HEK293 (cell line): ENCODE data around the gene CHMP3.

Experiments used
- CTCF ChIA-PET: fragments of 350-600 bp; formaldehyde crosslinking; extraction: SDS; loops from one replicate; lab custom pipeline; 2021; ENCODE audit warnings: antibody characterized with exemption; lab: Yijun Ruan, JAX
- POLR2A ChIA-PET: fragments of 300-600 bp; formaldehyde crosslinking; extraction: SDS; loops from one replicate; lab custom pipeline; 2020; ENCODE audit warnings: antibody characterized with exemption, inconsistent platforms; lab: Yijun Ruan, JAX
- H3K27ac ChIP-seq: fragments of 200-500 bp; sonication (Bioruptor generic); 2 replicates; pipeline ENCODE4 v1.5.1; 2014; ENCODE audit warnings: low read depth, low read length, control low read depth, inconsistent platforms; ENCODE audit errors: extremely low read depth
- H3K36me3 ChIP-seq, 2 experiments: fragments of 200-500 bp in 1 of 2; sonication (Bioruptor generic) in 1 of 2; 1 replicate in 1 of 2; 2 replicates in 1 of 2; pipeline ENCODE4 v1.5.1; 2014 to 2017; ENCODE audit warnings: inconsistent platforms in 2 of 2, low read length in 2 of 2; ENCODE audit not compliant: control insufficient read depth in 2 of 2, insufficient read depth in 1 of 2
- H3K4me1 ChIP-seq: fragments of 200-500 bp; sonication (Bioruptor generic); 2 replicates; pipeline ENCODE4 v1.5.1; 2014; ENCODE audit warnings: mild to moderate bottlenecking, low read length, inconsistent platforms; ENCODE audit not compliant: control insufficient read depth, insufficient read depth
- H3K4me3 ChIP-seq: 2 replicates; pipeline ENCODE4 v1.5.1; 2011; ENCODE audit warnings: low read depth, mild to moderate bottlenecking, control low read depth, low read length, moderate library complexity
- H3K9me3 ChIP-seq: fragments of 200-500 bp; sonication (Bioruptor generic); 2 replicates; pipeline ENCODE4 v1.5.1; 2014; ENCODE audit warnings: low read depth, low read length, inconsistent platforms; ENCODE audit not compliant: control insufficient read depth, insufficient read depth
- BCL11A ChIP-seq: fragments of 450-650 bp; formaldehyde crosslinking; IDR thresholded peaks from 2 replicates; pipeline ENCODE4 v1.5.1; 2016; ENCODE audit warnings: low read depth, missing biosample characterization, missing genetic modification characterization
- HOXC10 ChIP-seq: sonication (generic); formaldehyde crosslinking; IDR thresholded peaks from 2 replicates; pipeline ENCODE4 v1.8.1; 2023; ENCODE audit warnings: mild to moderate bottlenecking, missing genetic modification reagents
- KLF17 ChIP-seq: fragments of 450-650 bp; formaldehyde crosslinking; IDR thresholded peaks from 2 replicates; pipeline ENCODE4 v1.5.1; 2016; ENCODE audit warnings: missing biosample characterization, missing genetic modification characterization
- SALL2 ChIP-seq: fragments of 450-650 bp; formaldehyde crosslinking; IDR thresholded peaks from 2 replicates; pipeline ENCODE4 v1.5.0; 2017; ENCODE audit warnings: missing biosample characterization, mild to moderate bottlenecking, missing genetic modification characterization, borderline replicate concordance
- SCRT1 ChIP-seq: fragments of 450-650 bp; formaldehyde crosslinking; IDR thresholded peaks from 2 replicates; pipeline ENCODE4 v1.5.1; 2016; ENCODE audit warnings: missing biosample characterization, missing genetic modification characterization, borderline replicate concordance
- SCRT2 ChIP-seq: fragments of 450-650 bp; formaldehyde crosslinking; IDR thresholded peaks from 2 replicates; pipeline ENCODE4 v1.5.1; 2016; ENCODE audit warnings: missing biosample characterization, missing genetic modification characterization
- TRIM28 ChIP-seq: IDR thresholded peaks from 2 replicates; pipeline ENCODE4 v1.6.1; 2011; ENCODE audit warnings: low read length, control low read depth, borderline replicate concordance
- ZBTB21 ChIP-seq: fragments of 450-650 bp; formaldehyde crosslinking; IDR thresholded peaks from 2 replicates; pipeline ENCODE4 v1.5.1; 2017; ENCODE audit warnings: missing biosample characterization, missing genetic modification characterization
- ZFP3 ChIP-seq: fragments of 450-650 bp; formaldehyde crosslinking; IDR thresholded peaks from 2 replicates; pipeline ENCODE4 v1.5.1; 2016; ENCODE audit warnings: low read depth, missing biosample characterization, missing genetic modification characterization
- ZFP69B ChIP-seq: fragments of 450-650 bp; formaldehyde crosslinking; IDR thresholded peaks from 2 replicates; pipeline ENCODE4 v1.5.1; 2016; ENCODE audit warnings: missing biosample characterization, missing genetic modification characterization
- ZNF211 ChIP-seq: fragments of 450-650 bp; formaldehyde crosslinking; IDR thresholded peaks from 2 replicates; pipeline ENCODE4 v1.5.1; 2016; ENCODE audit warnings: low read depth, missing biosample characterization, missing genetic modification characterization
- ZNF24 ChIP-seq: fragments of 450-650 bp; formaldehyde crosslinking; IDR thresholded peaks from 2 replicates; pipeline ENCODE4 v1.5.1; 2016; ENCODE audit warnings: missing biosample characterization, missing genetic modification characterization
- ZNF248 ChIP-seq: fragments of 450-650 bp; formaldehyde crosslinking; IDR thresholded peaks from 2 replicates; pipeline ENCODE4 v1.5.1; 2017; ENCODE audit warnings: missing biosample characterization, missing genetic modification characterization
- ZNF266 ChIP-seq: fragments of 450-650 bp; formaldehyde crosslinking; IDR thresholded peaks from 2 replicates; pipeline ENCODE4 v1.5.1; 2016; ENCODE audit warnings: missing biosample characterization, missing genetic modification characterization, low read depth
- ZNF274 ChIP-seq, 2 experiments: fragments of 200-500 bp in 1 of 2; fragments of 450-650 bp in 1 of 2; sonication (Bioruptor generic) in 1 of 2; formaldehyde crosslinking in 1 of 2; IDR thresholded peaks; 2 replicates each; pipeline versions ENCODE4 v1.5.1 to v1.6.1; 2014 to 2016; ENCODE audit warnings: borderline replicate concordance in 1 of 2, inconsistent platforms in 1 of 2, low read length in 1 of 2, missing biosample characterization in 1 of 2, missing genetic modification characterization in 1 of 2
- ZNF292 ChIP-seq: fragments of 450-650 bp; formaldehyde crosslinking; IDR thresholded peaks from 2 replicates; pipeline ENCODE4 v1.5.1; 2016; ENCODE audit warnings: low read depth, missing biosample characterization, missing genetic modification characterization, borderline replicate concordance
- ZNF449 ChIP-seq: fragments of 450-650 bp; formaldehyde crosslinking; IDR thresholded peaks from 2 replicates; pipeline ENCODE4 v1.5.1; 2017; ENCODE audit warnings: missing biosample characterization, mild to moderate bottlenecking, missing genetic modification characterization, moderate library complexity
- ZNF645 ChIP-seq: fragments of 450-650 bp; formaldehyde crosslinking; IDR thresholded peaks from 2 replicates; pipeline ENCODE4; 2016; ENCODE audit warnings: missing biosample characterization, missing genetic modification characterization
- ZNF670 ChIP-seq: fragments of 450-650 bp; formaldehyde crosslinking; IDR thresholded peaks from 2 replicates; pipeline ENCODE4 v1.5.1; 2016; ENCODE audit warnings: missing biosample characterization, missing genetic modification characterization, low read depth
- ZNF747 ChIP-seq: fragments of 450-650 bp; formaldehyde crosslinking; IDR thresholded peaks from 2 replicates; pipeline ENCODE4 v1.5.1; 2016; ENCODE audit warnings: missing biosample characterization, missing genetic modification characterization
- ZNF777 ChIP-seq: fragments of 450-650 bp; formaldehyde crosslinking; IDR thresholded peaks from 2 replicates; pipeline ENCODE4 v1.5.1; 2017; ENCODE audit warnings: missing biosample characterization, missing genetic modification characterization, borderline replicate concordance

CHMP3 gene

GRCh38 chr2:86470890-86471289 lies 92.4 kb downstream of the CHMP3 start:
- TF ChIP-seq ZNF24 (tag by site-specific recombination), result no peak
- no peak for TF ChIP-seq ZNF274 (IDR thresholded peaks at IDR 0.05; ENCODE audit: low read length)
- TF ChIP-seq ZNF274 (tag by site-specific recombination; IDR thresholded peaks at IDR 0.05; ENCODE audit: borderline replicate concordance), result no peak
- no peak for TF ChIP-seq TRIM28
- TF ChIP-seq BCL11A (tag by site-specific recombination), result no peak
- no peak for TF ChIP-seq ZNF747 (tag by site-specific recombination)
- no peak for TF ChIP-seq ZNF248 (tag by site-specific recombination)
- no peak for TF ChIP-seq ZNF645 (tag by site-specific recombination)
- TF ChIP-seq ZFP3 (tag by site-specific recombination), result no peak
- TF ChIP-seq ZNF211, result no peak
- no peak for TF ChIP-seq ZNF292 (tag by site-specific recombination)
- TF ChIP-seq ZNF266 (tag by site-specific recombination), result no peak
- TF ChIP-seq ZNF777, result no peak
- no peak for TF ChIP-seq ZFP69B
- H3K36me3 ChIP-seq, result peaks cover 45 to 93% of the 10 kb centered on the region in 2 experiments
- POLR2A ChIA-PET, result no interaction called here
- H3K4me3 ChIP-seq, result no peak overlapping the region
- H3K27ac ChIP-seq, result no peak overlapping the region
- CTCF ChIA-PET, result no interaction called here
- no peaks in the 10 kb centered on the region for H3K4me1 ChIP-seq
- no peaks in the 10 kb centered on the region for H3K9me3 ChIP-seq

- peaks cover 50 to 95% of the 10 kb centered on the region in 2 experiments for H3K36me3 ChIP-seq
- POLR2A ChIA-PET, result interaction anchor here (1.3 kb wide), 1 partner anchor 28 kb away, joined by 3 read pairs; the partner anchor contains the start of gene KDM3A
- no peak for TF ChIP-seq HOXC10 (CRISPR knock-in tag)
- TF ChIP-seq SCRT2 (tag by site-specific recombination), result peak; percentile 88
- TF ChIP-seq SCRT1 (tag by site-specific recombination), result 0 out of 2 replicates have a peak, but pooled peaks have one; percentile 41
- TF ChIP-seq ZNF449 (tag by site-specific recombination), result no peak
- TF ChIP-seq BCL11A (tag by site-specific recombination), result no peak
- TF ChIP-seq, all 188 proteins: peak for 2
- Histone ChIP-seq H3K4me3 (no peak overlapping the region), H3K4me1 (no peaks in the 10 kb centered on the region), H3K9me3 (no peaks in the 10 kb centered on the region), H3K27ac (no peak overlapping the region)
- CTCF ChIA-PET, result interaction anchor here (0.8 to 1.0 kb wide), 2 partner anchors 19 to 20 kb away, joined by 3 read pairs; no protein-coding TSS in a partner anchor
Measured at GRCh38 chr2:86468162-86469033, 94.8 kb downstream of the CHMP3 start.

GRCh38 chr2:86466306-86466705 lies 96.9 kb downstream of the CHMP3 start:
- Histone ChIP-seq H3K9me3 (no peaks in the 10 kb centered on the region), H3K36me3 (peaks cover 51 to 94% of the 10 kb centered on the region in 2 experiments), H3K27ac (no peak overlapping the region), H3K4me3 (no peak overlapping the region), H3K4me1 (no peaks in the 10 kb centered on the region)
- POLR2A ChIA-PET, result interaction anchor here (1.3 kb wide), 1 partner anchor 25 kb away, joined by 5 read pairs; the partner anchor contains the start of gene KDM3A
- TF ChIP-seq ZBTB21 (tag by site-specific recombination) (no peak), SALL2 (tag by site-specific recombination) (no peak), SCRT1 (tag by site-specific recombination) (no peak), ZNF670 (tag by site-specific recombination) (no peak), KLF17 (no peak)
- TF ChIP-seq, all 188 proteins: peak for 0
- CTCF ChIA-PET, result no interaction called here
